GM23338 (cell line): ENCODE data around the gene EXPH5.

Experiments used
- CTCF ChIP-seq, 2 experiments: fragments of 200-600 bp in 1 of 2; sonication (generic) in 1 of 2; conservative IDR thresholded peaks; 2 replicates each; pipeline versions ENCODE4 v1.5.1 to v1.6.1; 2016 to 2017; ENCODE audit warnings: antibody characterized with exemption in 2 of 2, low read depth in 2 of 2, mild to moderate bottlenecking in 2 of 2, moderate library complexity in 1 of 2
- EZH2 ChIP-seq: fragments of 200-600 bp; sonication (generic); IDR thresholded peaks from one replicate; pipeline ENCODE4 v1.8.0; 2017; ENCODE audit warnings: antibody characterized with exemption, mild to moderate bottlenecking, low read depth; ENCODE audit not compliant: unreplicated experiment
- JUNB ChIP-seq: IDR thresholded peaks from one replicate; pipeline ENCODE4 v1.6.1; 2016; ENCODE audit warnings: antibody characterized with exemption; ENCODE audit not compliant: unreplicated experiment
- POLR2AphosphoS5 ChIP-seq: IDR thresholded peaks from 2 replicates; pipeline ENCODE4 v1.6.1; 2016; ENCODE audit warnings: antibody characterized with exemption, low read depth
- ZNF114 ChIP-seq: fragments of 250-450 bp; sonication (Bioruptor Pico); IDR thresholded peaks from 2 replicates; pipeline ENCODE4 v1.5.0; 2020; ENCODE audit warnings: mild to moderate bottlenecking, moderate library complexity
- TF ChIP-seq, protein P1 (sequence below): IDR thresholded peaks from one replicate; pipeline ENCODE4 v1.6.1; 2018; ENCODE audit warnings: antibody characterized with exemption; ENCODE audit not compliant: unreplicated experiment

DNA sequence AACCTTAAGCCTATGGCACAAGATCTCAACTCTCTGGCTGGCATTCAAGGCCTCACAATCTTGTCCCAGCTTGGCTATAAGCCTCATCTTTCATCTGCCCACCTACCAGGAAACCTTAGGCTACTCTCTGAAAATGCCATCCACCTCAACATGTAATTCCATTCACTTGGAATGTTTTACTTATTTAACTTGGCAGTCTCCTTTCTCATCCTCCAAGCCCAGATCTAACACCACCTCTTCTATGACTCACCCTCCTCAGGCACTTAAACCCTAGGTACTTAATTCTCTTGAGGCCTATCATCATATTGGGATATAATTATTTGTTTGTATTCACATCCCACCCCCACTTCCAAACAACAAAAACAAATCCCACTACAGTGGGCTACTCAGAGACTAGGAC is 110.4 kb downstream of the EXPH5 start:
- TF ChIP-seq EZH2 (no peak), CTCF (conservative IDR thresholded peaks at IDR 0.05; ENCODE audit: low read depth in 2 of 2) (no peak), POLR2AphosphoS5 (no peak), JUNB (no peak), ZNF114 (CRISPR knock-in tag) (no peak)
- TF ChIP-seq, protein P1, sequence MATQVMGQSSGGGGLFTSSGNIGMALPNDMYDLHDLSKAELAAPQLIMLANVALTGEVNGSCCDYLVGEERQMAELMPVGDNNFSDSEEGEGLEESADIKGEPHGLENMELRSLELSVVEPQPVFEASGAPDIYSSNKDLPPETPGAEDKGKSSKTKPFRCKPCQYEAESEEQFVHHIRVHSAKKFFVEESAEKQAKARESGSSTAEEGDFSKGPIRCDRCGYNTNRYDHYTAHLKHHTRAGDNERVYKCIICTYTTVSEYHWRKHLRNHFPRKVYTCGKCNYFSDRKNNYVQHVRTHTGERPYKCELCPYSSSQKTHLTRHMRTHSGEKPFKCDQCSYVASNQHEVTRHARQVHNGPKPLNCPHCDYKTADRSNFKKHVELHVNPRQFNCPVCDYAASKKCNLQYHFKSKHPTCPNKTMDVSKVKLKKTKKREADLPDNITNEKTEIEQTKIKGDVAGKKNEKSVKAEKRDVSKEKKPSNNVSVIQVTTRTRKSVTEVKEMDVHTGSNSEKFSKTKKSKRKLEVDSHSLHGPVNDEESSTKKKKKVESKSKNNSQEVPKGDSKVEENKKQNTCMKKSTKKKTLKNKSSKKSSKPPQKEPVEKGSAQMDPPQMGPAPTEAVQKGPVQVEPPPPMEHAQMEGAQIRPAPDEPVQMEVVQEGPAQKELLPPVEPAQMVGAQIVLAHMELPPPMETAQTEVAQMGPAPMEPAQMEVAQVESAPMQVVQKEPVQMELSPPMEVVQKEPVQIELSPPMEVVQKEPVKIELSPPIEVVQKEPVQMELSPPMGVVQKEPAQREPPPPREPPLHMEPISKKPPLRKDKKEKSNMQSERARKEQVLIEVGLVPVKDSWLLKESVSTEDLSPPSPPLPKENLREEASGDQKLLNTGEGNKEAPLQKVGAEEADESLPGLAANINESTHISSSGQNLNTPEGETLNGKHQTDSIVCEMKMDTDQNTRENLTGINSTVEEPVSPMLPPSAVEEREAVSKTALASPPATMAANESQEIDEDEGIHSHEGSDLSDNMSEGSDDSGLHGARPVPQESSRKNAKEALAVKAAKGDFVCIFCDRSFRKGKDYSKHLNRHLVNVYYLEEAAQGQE: no peak
